NCI-H128 (cell line): ENCODE data around the gene PPP1R3A.

Source experiments
- DNase-seq: peaks from one replicate; lab custom pipeline; 2025; ENCODE audit not compliant: unreplicated experiment; lab: John Stamatoyannopoulos, UW

PPP1R3A gene

DNA sequence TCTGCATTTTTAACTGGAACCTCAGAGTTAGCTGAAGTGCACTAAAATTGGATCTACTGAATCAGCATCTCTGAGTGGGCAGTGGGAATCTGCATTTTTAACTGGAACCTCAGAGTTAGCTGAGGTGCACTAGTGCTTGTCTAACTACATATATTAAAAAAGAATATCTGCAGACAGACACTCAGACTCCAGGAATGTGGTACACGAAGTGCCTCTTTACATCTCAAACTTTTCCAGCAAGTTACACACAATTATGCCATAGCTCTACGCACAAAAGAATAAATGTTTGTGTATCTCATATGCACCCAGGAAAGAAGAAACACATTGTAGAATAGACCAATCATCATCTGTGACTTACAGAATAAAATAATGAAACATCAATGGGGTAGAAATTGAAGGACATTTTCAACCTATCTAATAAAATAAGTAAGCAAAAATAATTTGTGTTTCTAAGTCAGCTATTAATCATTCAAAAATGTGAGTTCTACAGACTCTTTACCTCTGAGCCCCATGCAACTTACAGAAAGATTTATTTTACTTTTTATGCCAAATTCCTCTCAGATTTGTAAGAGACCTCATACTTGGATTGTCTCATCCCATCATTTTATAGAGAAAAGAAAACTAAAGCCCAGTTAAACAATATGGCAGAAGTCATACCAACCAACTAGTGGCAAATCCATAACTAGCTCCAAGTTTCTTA lies 28.3 kb downstream of the PPP1R3A start:
- DNase-seq = no peak

DNA sequence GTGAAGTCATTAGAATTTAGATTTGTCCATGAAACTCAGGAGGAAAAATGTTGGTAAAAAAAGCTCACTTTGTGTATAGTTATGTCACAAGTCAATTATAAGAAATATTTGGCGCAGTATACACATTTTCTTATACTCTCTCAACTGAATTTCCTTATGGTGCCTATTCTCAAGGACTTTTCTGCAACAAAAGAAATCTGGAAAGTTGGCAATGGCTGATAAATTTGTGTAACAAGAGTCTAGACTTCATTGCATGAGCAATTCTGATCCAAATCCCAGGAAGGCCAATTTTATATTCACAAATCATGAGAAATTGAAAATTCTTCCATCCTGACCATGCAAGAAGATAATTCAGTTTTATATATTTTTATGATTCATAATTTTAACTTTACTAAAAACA lies 35.7 kb downstream of the PPP1R3A start:
- no peak for DNase-seq

DNA sequence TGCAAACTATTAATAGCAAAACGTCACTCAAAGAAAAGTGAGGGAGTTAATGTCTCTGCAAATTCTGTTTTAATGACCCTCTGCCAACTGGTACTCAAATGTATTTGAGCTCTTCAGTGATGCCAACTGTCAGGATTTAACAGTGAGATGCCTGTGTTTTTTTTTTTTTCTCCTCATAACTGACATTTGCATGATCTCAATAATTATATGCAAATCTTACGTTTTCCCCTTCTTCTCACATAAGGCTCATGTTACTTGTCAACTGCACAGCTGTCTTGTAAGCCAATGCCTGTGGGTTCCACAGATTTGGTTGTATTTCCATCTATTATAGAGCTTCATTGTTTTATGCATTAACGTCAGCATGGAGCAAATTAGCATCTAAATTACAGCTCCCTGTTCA lies 38.2 kb downstream of the PPP1R3A start:
- no peak for DNase-seq

DNA sequence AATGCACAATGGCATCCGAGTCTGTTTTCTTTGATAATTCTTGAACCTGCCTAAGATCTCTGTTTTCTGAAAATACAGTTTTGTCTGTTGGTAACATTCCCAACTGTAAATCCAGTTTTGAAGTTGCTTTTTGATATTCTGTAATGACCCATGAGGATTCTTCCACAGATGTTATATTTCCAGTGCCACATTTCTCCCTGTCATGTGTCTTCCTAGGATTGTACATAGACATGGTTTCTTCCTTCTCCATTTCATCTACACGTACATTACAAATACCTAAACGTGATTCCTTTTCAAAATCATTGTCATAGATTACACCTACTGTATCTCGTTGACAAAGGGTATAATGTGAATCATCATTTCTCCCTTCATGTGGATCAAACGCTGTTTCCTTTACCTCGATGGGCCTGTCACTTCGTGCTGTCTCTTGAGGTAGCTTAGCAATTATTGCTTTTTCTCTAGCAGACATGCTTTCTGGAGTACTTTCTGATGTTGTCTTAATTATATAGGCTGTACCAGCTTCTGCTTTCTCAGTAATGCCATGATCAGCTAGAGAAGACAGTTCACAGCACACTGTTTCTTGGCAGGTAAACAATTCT lies 40.3 kb downstream of the PPP1R3A start:
- no peak for DNase-seq

DNA sequence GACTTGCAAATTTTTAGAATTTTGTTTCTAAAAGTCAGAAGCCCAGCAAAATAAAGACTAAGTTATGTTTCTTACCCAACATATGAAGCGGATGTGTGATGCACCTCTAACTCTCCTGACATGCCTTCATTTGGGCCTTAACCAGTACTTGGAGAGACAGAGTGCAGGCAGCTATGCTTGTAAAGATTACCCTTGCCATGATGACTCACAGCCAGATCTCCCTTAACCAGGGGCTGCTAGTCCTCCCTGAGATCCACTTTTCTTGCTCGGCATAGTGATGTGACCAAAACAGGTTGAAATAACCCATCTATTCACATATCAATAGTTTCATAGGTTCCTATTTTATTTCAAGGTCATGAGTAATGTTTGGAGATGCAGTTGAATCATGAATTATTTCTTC lies 43.6 kb downstream of the PPP1R3A start:
- no peak for DNase-seq

DNA sequence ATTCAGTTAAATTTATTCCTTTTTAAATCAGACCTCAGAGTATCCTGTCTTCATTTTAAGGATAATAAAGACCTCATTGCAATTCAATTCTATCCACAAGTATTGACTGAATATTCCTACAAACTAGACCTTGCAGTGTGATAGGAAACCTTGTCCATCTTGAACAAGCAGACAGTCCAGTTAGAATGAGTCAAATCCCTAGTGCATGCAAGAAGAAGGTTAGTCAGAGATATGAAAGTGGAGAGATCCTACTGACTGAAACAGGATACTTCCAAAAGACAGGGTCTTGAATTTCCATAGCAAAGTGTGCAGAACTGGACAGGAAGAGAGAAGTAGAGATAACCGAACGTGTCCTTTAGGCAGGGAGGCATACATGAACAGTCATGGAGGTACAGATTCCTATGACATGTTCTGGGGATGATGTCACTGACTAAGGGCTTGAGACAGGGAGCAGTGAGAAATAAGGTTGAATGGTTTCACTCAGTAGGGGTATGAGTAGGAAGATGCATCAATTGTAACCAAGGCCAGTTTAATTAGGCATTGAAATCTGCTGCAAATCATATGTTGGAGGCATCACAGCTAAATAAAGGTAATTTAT lies 45.2 kb downstream of the PPP1R3A start:
- no peak for DNase-seq

DNA sequence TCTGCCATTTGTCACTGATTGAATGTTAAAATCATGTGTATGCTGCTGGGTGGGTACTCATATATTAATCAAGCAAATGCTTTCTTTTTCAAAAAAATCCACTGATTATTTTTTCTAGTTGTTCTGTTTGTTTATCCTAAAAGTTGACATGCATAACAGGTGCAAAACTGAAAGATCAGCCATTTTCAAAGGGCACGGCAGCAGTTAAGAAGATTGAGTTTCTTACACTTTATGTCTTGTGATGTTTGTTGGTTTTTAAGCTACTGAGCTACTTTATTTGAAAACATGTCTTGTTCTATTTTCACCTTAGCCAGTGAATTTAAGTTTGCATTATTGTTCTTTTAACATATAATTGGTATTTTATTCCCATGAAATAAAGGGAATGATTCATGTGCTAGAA lies 45.8 kb downstream of the PPP1R3A start:
- DNase-seq = no peak

DNA sequence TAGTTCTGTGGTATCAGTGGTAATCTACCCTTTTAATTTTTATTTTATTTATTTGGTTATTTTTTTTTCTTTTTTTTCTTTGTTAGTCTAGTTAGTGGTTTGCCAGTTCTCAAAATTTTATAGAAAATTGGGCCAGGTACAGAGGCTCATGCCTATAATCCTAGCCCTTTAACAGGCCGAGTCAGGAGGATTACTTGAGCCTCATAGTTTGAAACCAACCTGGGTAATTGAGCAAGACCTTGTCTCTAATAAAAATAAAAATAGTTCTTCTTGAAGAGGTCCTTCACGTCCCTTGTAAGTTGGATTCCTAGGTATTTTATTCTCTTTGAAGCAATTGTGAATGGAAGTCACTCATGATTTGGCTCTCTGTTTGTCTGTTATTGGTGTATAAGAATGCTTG lies 51.5 kb downstream of the PPP1R3A start:
- no peak for DNase-seq

DNA sequence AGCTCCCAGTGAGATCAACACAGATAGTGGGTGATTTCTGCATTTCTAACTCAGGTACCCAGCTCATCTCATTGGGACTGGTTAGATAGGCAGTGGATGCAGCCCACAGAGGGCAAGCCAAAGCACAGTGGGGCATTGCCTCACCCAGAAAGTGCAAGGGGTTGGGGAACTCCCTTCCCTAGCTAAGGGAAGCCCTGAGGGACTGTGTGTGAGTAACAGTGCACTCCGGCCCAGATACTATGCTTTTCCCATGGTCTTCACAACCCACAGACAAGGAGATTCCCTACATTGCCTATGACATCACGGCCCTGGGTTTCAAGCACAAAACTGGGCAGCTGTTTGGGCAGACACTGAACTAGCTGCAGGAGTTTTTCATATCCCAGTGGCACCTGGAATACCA lies 62.8 kb downstream of the PPP1R3A start:
- no peak for DNase-seq

DNA sequence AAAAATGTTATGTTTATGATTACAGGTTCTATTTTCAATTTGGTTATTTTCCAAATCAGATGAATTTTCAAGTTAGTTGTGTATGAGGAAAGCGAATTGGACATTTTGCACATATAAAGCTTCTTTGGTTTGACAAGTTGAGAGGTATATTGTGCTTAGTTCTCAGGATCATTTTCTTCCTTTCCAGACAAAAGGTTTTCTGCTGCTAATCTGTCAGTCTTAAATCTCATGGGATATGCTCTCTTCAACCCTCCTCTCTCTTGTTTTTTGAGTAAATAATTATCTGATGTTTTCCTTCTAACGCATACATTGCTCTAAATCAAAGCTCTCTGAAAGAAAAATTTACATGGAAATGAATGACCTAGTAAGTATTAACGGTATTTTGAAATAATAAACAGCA lies 77.9 kb downstream of the PPP1R3A start:
- no peak for DNase-seq

DNA sequence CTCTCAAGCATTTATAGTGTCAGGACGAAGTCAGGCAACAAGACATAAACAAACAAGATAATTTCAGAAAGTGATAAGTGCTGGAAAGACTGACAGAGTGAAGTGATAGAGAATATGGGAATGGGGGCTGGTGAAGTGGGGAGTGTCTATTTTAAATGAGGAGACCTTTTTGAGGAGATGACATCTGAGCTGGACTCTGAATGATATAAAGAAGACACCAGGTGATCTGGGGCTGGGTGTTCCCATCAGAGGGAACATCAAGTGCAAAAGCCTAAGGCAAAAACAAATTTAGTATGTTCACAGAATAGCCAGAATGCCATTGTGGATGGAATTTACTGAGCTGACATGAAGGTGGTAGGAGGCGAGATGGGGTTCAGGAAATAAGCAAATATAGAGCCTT lies 83.4 kb downstream of the PPP1R3A start:
- DNase-seq = no peak

DNA sequence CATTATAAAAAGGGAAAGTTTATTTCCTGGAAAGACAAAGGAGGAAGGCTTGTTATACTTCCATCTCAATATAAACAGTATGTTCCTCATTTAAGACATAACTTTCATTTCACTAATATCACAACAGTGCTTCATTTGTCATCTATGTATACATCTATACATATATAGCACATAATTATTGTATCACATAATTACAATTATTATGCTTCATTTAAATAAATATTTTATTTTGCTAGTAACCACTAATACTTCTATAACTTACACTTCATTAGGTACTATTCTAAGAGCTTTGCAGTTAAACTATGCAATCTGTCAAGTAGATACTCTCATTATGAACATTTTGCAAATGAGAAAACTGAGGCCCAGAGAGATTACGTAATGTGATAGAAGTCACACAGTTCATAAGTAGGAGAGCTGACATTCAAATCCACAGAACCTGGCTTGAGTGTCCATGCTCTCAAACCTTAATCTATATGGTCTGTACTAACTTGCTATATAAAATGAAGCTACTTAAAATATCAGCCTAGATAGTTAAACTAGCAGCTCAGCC lies 86.5 kb downstream of the PPP1R3A start:
- DNase-seq = no peak

DNA sequence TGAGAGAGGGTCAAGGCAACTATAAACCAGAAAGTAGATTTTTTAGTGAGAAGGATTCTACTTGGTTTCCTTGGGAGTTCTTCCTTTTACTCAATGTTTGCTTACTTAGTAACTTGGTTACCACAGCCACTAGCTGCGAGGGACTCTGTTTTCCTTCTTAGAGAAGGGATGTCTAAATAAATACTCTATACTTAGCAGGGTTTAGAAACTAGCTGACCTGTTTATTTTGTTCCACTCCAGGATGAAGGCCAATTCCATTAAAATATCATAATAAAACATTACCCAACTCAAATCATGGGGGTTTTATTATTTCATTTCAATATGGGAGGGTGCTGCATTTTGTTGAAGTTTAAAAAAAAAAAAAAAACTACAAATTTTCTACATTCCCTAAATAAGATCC lies 87.3 kb downstream of the PPP1R3A start:
- DNase-seq = no peak

DNA sequence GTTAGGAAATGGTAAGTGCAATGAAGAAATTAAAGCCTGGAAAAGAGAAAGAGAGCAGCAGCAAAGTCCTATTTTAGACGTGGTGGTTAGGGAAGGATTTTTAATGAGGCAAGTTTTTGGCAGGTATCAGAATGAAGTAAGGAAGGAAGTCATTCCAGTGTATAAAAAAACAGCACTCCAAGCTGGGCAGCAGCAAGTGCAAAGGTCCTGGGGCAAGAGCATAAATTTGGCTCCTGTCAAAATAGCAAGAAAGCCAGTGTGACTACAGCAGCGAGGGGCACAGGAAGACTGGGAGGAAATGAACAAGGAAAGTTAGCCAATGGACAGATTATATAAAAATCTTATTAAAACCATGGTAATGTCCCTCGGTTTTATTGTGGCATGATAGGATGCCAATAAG lies 90.2 kb downstream of the PPP1R3A start:
- DNase-seq = no peak
